WTC11 (cell line): ENCODE results near the gene CENPL. TPM values are rescaled to one million over a fixed set of nuclear protein-coding genes. Genes with fewer than 3 reads are reported as not detected.

Experiments
- ATAC-seq: fragments of 200-7000 bp; cut with Tn5 transposase; 2 replicates; pipeline ENCODE4 v1.10.0; 2021; ENCODE audit warnings: mild to moderate bottlenecking, moderate library complexity
- CTCF ChIA-PET: fragments of 300-600 bp; sonication (Branson Sonifier 250); formaldehyde crosslinking; loops from one replicate; lab custom pipeline; 2021; ENCODE audit warnings: antibody characterized with exemption; lab: Charles Lee
- POLR2A ChIA-PET: fragments of 350-600 bp; sonication (Branson Sonifier 250); formaldehyde crosslinking; loops from one replicate; lab custom pipeline; 2021; ENCODE audit warnings: antibody characterized with exemption; lab: Charles Lee
- DNase-seq: peaks from one replicate; pipeline ENCODE4 v3.0.0; 2021; ENCODE audit warnings: low spot score
- H3K27ac Mint-ChIP-seq: 2 replicates; pipeline ENCODE4 v1.8.0; 2021; ENCODE audit warnings: mixed read lengths
- H3K27me3 Mint-ChIP-seq: 2 replicates; pipeline ENCODE4 v1.8.0; 2021; ENCODE audit warnings: low read depth, mild to moderate bottlenecking, moderate library complexity, mixed read lengths
- H3K36me3 Mint-ChIP-seq: 2 replicates; pipeline ENCODE4 v1.8.0; 2021; ENCODE audit warnings: mixed read lengths
- H3K4me1 Mint-ChIP-seq: 2 replicates; pipeline ENCODE4 v1.8.0; 2022; ENCODE audit warnings: mixed read lengths
- H3K4me3 Mint-ChIP-seq: 2 replicates; pipeline ENCODE4 v1.8.0; 2021; ENCODE audit warnings: mild to moderate bottlenecking, moderate library complexity, mixed read lengths
- H3K9me3 Mint-ChIP-seq: 2 replicates; pipeline ENCODE4 v1.8.0; 2021; ENCODE audit warnings: mixed read lengths
- ATF1 ChIP-seq: sonication (generic); formaldehyde crosslinking; IDR thresholded peaks from 2 replicates; pipeline ENCODE4 v1.8.1; 2023; ENCODE audit warnings: mild to moderate bottlenecking, moderate library complexity, missing genetic modification reagents
- CREM ChIP-seq: sonication (generic); formaldehyde crosslinking; IDR thresholded peaks from 2 replicates; pipeline ENCODE4 v1.8.1; 2022; ENCODE audit warnings: mild to moderate bottlenecking, missing genetic modification reagents, moderate library complexity
- ELF4 ChIP-seq: sonication (generic); formaldehyde crosslinking; IDR thresholded peaks from 2 replicates; pipeline ENCODE4 v1.8.1; 2022; ENCODE audit warnings: low read depth, mild to moderate bottlenecking, moderate library complexity, missing genetic modification reagents
- EMX1 ChIP-seq: fragments of 250-450 bp; sonication (Bioruptor Pico); IDR thresholded peaks from 2 replicates; pipeline ENCODE4 v1.8.0; 2021; ENCODE audit warnings: mild to moderate bottlenecking
- FOXJ3 ChIP-seq: sonication (generic); formaldehyde crosslinking; IDR thresholded peaks from 2 replicates; pipeline ENCODE4 v1.9.0; 2021; ENCODE audit warnings: missing genetic modification reagents, mild to moderate bottlenecking, borderline replicate concordance
- FOXK1 ChIP-seq: sonication (generic); formaldehyde crosslinking; IDR thresholded peaks from 2 replicates; pipeline ENCODE4 v1.8.0; 2022; ENCODE audit warnings: mild to moderate bottlenecking, moderate library complexity, missing genetic modification reagents
- FOXP1 ChIP-seq: sonication (generic); formaldehyde crosslinking; IDR thresholded peaks from 2 replicates; pipeline ENCODE4 v1.8.0; 2022; ENCODE audit warnings: missing genetic modification reagents, mild to moderate bottlenecking, moderate library complexity, borderline replicate concordance
- GRHL2 ChIP-seq: fragments of 250-450 bp; sonication (Bioruptor Pico); IDR thresholded peaks from 2 replicates; pipeline ENCODE4 v1.8.0; 2022; ENCODE audit warnings: mild to moderate bottlenecking, moderate library complexity; ENCODE audit not compliant: insufficient replicate concordance, severe bottlenecking
- HMGXB4 ChIP-seq: sonication (generic); formaldehyde crosslinking; IDR thresholded peaks from 2 replicates; pipeline ENCODE4 v1.8.1; 2023; ENCODE audit warnings: mild to moderate bottlenecking, moderate library complexity, missing genetic modification reagents
- KAT7 ChIP-seq: sonication (generic); formaldehyde crosslinking; IDR thresholded peaks from 2 replicates; pipeline ENCODE4 v1.8.1; 2023; ENCODE audit warnings: missing genetic modification reagents, mild to moderate bottlenecking, borderline replicate concordance
- NFATC4 ChIP-seq: fragments of 250-450 bp; sonication (Bioruptor Pico); IDR thresholded peaks from 2 replicates; pipeline ENCODE4 v1.9.0; 2021; ENCODE audit warnings: mild to moderate bottlenecking
- NFYB ChIP-seq: sonication (generic); formaldehyde crosslinking; conservative IDR thresholded peaks from 2 replicates; pipeline ENCODE4 v1.8.0; 2022; ENCODE audit warnings: low read depth, missing genetic modification reagents
- SMAD4 ChIP-seq: sonication (generic); formaldehyde crosslinking; IDR thresholded peaks from 2 replicates; pipeline ENCODE4 v1.8.0; 2022; ENCODE audit warnings: mild to moderate bottlenecking, missing genetic modification reagents
- ZBTB21 ChIP-seq: sonication (generic); formaldehyde crosslinking; IDR thresholded peaks from 2 replicates; pipeline ENCODE4 v1.8.1; 2023; ENCODE audit warnings: mild to moderate bottlenecking, missing genetic modification reagents, borderline replicate concordance
- ZNF416 ChIP-seq: fragments of 250-450 bp; sonication (Bioruptor Pico); IDR thresholded peaks from 2 replicates; pipeline ENCODE4 v1.9.0; 2021; ENCODE audit warnings: mild to moderate bottlenecking, inconsistent platforms
- ZNF532 ChIP-seq: fragments of 250-450 bp; sonication (Bioruptor Pico); IDR thresholded peaks from 2 replicates; pipeline ENCODE4 v1.9.0; 2021; ENCODE audit warnings: mild to moderate bottlenecking, borderline replicate concordance
- total RNA-seq: library from RNA; stranded (reverse); gene quantifications from 3 replicates; pipeline ENCODE4 v1.2.3, GENCODE V29; 2021
- TF ChIP-seq, protein P1 (sequence below): fragments of 250-450 bp; sonication (Bioruptor Pico); IDR thresholded peaks from 2 replicates; pipeline ENCODE4 v1.9.0; 2021; ENCODE audit warnings: mild to moderate bottlenecking

The CENPL gene
- total RNA-seq, 1 experiment from 2014 or later = 20.1 TPM

DNA sequence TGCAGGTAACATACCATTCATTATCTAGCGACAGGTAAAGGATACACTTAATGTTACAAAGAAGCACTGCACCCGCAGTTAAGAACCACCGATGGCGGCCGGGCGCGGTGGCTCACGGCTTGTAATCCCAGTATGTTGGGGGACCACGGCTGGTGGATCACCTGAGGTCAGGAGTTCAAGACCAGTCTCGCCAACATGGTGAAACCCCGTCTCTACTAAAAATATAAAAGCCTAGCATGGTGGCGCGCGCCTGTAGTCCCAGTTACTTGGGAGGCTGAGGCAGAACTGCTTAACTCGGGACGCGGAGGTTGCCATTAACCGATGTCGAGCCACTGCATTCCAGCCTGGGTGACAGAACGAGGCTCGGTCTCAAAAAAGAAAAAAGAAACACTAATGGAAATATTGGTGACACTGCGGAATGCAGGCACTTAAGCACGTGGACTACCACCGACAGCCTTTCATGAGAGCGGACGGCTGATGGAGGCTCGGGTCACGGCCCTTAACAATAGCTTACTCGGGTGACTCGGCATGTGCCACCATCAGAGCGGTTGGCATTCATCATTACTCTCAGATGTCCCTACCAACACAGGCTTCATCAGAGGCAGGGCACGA lies 42.6 kb upstream of the CENPL start (continued):
- TF ChIP-seq ZNF532 (CRISPR knock-in tag) (peak; percentile 78; the same call in 1 of the 2 replicates), FOXP1 (CRISPR knock-in tag) (0 out of 2 replicates have a peak, but pooled peaks have one; percentile 17), NFYB (CRISPR knock-in tag) (no peak), FOXK1 (CRISPR knock-in tag) (no peak), GRHL2 (no peak), ZBTB21 (CRISPR knock-in tag) (no peak), FOXJ3 (no peak), KAT7 (peak; percentile 66; the same call in 1 of the 2 replicates), ELF4 (CRISPR knock-in tag) (no peak)
- TF ChIP-seq, protein P1, sequence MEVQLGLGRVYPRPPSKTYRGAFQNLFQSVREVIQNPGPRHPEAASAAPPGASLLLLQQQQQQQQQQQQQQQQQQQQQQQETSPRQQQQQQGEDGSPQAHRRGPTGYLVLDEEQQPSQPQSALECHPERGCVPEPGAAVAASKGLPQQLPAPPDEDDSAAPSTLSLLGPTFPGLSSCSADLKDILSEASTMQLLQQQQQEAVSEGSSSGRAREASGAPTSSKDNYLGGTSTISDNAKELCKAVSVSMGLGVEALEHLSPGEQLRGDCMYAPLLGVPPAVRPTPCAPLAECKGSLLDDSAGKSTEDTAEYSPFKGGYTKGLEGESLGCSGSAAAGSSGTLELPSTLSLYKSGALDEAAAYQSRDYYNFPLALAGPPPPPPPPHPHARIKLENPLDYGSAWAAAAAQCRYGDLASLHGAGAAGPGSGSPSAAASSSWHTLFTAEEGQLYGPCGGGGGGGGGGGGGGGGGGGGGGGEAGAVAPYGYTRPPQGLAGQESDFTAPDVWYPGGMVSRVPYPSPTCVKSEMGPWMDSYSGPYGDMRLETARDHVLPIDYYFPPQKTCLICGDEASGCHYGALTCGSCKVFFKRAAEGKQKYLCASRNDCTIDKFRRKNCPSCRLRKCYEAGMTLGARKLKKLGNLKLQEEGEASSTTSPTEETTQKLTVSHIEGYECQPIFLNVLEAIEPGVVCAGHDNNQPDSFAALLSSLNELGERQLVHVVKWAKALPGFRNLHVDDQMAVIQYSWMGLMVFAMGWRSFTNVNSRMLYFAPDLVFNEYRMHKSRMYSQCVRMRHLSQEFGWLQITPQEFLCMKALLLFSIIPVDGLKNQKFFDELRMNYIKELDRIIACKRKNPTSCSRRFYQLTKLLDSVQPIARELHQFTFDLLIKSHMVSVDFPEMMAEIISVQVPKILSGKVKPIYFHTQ = peak; percentile 93

GRCh38 chr1:173866413-173867115 lies 41.9 kb upstream of the CENPL start:
- no peaks in the 10 kb centered on the region for H3K27me3 Mint-ChIP-seq
- DNase-seq (no peak), ATAC-seq (no peak)
- peak overlapping the region; percentile 100 for H3K27ac Mint-ChIP-seq
- no peak for TF ChIP-seq SMAD4 (CRISPR knock-in tag)
- TF ChIP-seq ZNF416 (CRISPR knock-in tag) = no peak
- TF ChIP-seq NFATC4 (CRISPR knock-in tag) = peak; percentile 25; the same call in 1 of the 2 replicates
- no peak for TF ChIP-seq ZNF532 (CRISPR knock-in tag)
- 0 out of 2 replicates have a peak, but pooled peaks have one; percentile 34 for TF ChIP-seq HMGXB4 (CRISPR knock-in tag)
- TF ChIP-seq CREM (CRISPR knock-in tag) = 0 out of 2 replicates have a peak, but pooled peaks have one; percentile 44
- TF ChIP-seq EMX1 = no peak
- TF ChIP-seq ATF1 (CRISPR knock-in tag) = 0 out of 2 replicates have a peak, but pooled peaks have one; percentile 26
- peaks cover 63% of the 10 kb centered on the region for H3K4me1 Mint-ChIP-seq
- H3K36me3 Mint-ChIP-seq = peaks cover 67% of the 10 kb centered on the region
- ChIA-PET CTCF (no interaction called here), POLR2A (no interaction called here)
- no peaks in the 10 kb centered on the region for H3K9me3 Mint-ChIP-seq
- peak overlapping the region; percentile 97 for H3K4me3 Mint-ChIP-seq
